ENCODE measurements around the gene RNF166.

The RNF166 gene

DNA sequence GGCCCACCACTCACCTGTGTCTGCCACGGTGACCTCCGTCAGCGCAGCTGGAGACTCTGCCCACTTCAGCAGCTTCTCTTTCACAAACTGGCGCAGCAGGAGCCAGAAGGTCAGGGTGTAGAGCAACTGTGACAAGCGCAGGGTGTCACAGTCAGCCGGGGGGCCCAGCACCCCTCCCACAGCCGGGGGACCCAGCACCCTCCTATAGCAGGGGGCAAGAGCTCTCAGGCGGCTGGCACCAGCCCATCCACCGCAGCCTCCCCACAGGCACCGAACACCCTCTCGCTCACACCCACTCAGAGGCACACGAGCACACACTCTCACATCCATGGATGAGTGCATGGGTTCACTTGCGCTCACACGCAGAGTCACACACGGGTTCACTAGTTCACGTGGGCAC is 28.9 kb upstream of the RNF166 start:
- no peak for DNase-seq (ENCODE audit: extremely low read depth, low read depth)
- H3K4me3 ChIP-seq (replicated peaks; ENCODE audit: low read depth, low read length) = no peak overlapping the region
- no peak for TF ChIP-seq CTCF (IDR thresholded peaks at IDR 0.05; ENCODE audit: low read depth, low read length, missing control alignments)

DNA sequence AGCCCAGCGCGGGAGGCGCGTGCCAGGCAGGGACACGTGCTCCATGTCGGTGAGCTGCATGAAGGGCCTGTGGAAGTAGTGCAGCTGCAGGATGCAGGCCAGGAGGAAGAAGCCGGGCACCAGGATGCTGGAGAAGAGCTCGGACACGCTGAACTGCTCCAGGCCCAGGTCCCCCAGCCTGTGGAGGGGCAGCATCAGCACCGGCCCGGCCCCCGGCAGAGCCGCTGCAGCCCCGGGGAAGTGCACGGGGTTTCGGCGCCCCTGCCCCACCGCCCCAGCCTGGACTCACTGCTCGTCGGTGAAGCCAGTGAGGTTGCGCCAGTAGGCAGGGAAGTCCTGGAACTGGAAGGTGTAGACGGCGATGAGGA is 28.1 kb upstream of the RNF166 start:
- no peak overlapping the region for H3K4me3 ChIP-seq (replicated peaks; ENCODE audit: low read depth, low read length)
- no peak for TF ChIP-seq CTCF (IDR thresholded peaks at IDR 0.05; ENCODE audit: low read depth, low read length, missing control alignments)
- DNase-seq (ENCODE audit: extremely low read depth, low read depth) = no peak

- H3K4me3 ChIP-seq (replicated peaks; ENCODE audit: low read depth, low read length) = no peak overlapping the region
- TF ChIP-seq CTCF (IDR thresholded peaks at IDR 0.05; ENCODE audit: low read depth, low read length, missing control alignments) = no peak
- DNase-seq (ENCODE audit: extremely low read depth, low read depth) = no peak
Measured at GRCh38 chr16:88733630-88734360, 27.6 kb upstream of the RNF166 start.

GRCh38 chr16:88732961-88733294 is 26.7 kb upstream of the RNF166 start:
- no peak for TF ChIP-seq CTCF (IDR thresholded peaks at IDR 0.05; ENCODE audit: low read depth, low read length, missing control alignments)
- H3K4me3 ChIP-seq (replicated peaks; ENCODE audit: low read depth, low read length) = no peak overlapping the region
- DNase-seq (ENCODE audit: extremely low read depth, low read depth) = no peak

- TF ChIP-seq CTCF (IDR thresholded peaks at IDR 0.05; ENCODE audit: low read depth, low read length, missing control alignments) = no peak
- DNase-seq (ENCODE audit: extremely low read depth, low read depth) = no peak
Measured at GRCh38 chr16:88732172-88732960, 26.2 kb upstream of the RNF166 start.

GRCh38 chr16:88731699-88732098 is 25.5 kb upstream of the RNF166 start:
- DNase-seq (ENCODE audit: extremely low read depth, low read depth) = no peak
- TF ChIP-seq CTCF (IDR thresholded peaks at IDR 0.05; ENCODE audit: low read depth, low read length, missing control alignments) = no peak
- H3K4me3 ChIP-seq (replicated peaks; ENCODE audit: low read depth, low read length) = no peak overlapping the region

More at GRCh38 chr16:88732172-88732960, 26.2 kb upstream of the RNF166 start:
- no peak overlapping the region for H3K4me3 ChIP-seq (replicated peaks; ENCODE audit: low read depth, low read length)
